Islet precursor cell (in vitro differentiated cells): ENCODE measurements around the gene STAT1.

Experiments
- DNase-seq: peaks from one replicate; pipeline ENCODE4 v3.0.0-alpha.2; 2018

The STAT1 gene

DNA sequence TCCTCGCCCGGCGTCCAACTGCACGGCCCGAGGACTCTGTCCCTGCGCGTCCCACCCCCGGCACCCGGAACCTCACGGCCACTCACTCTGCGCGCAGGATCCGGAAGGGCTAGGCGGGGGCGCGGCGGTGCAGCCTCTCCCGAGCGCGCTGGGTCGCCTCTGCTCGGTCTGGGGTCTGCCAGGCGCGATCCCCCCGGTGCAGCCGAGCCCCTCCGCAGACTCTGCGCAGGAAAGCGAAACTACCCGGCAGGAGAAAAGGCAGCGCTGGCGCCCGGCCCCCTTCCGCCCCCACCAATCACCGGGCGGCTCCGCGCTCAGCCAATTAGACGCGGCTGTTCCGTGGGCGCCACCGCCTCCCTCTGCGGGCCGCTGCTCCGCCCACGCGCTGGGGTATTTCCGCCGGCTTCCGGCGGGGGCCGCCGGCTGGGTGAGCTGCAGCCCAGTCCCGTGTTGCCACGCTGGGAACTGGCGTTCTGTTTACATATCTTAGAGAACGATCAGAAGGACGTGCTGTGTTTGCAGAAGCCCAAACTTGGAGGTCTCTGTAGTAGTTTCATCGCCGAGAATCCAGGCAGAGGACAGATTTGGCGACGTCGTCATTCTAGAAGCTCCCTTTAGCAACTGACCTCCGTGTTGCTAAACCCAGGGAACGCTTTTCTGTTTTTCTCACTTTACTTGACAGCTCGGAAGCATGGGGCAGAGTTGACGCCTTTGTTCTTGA, at the start of gene STAT1:
Gene STAT1 (minus strand): TSS at position 240 of the 721 bp plus-strand sequence. CDS start 4,168 bp downstream, outside the sequence.
- peak; percentile 96 for DNase-seq

- DNase-seq = no peak
Measured at GRCh38 chr2:191063584-191063983, 49.6 kb upstream of the STAT1 start.

DNA sequence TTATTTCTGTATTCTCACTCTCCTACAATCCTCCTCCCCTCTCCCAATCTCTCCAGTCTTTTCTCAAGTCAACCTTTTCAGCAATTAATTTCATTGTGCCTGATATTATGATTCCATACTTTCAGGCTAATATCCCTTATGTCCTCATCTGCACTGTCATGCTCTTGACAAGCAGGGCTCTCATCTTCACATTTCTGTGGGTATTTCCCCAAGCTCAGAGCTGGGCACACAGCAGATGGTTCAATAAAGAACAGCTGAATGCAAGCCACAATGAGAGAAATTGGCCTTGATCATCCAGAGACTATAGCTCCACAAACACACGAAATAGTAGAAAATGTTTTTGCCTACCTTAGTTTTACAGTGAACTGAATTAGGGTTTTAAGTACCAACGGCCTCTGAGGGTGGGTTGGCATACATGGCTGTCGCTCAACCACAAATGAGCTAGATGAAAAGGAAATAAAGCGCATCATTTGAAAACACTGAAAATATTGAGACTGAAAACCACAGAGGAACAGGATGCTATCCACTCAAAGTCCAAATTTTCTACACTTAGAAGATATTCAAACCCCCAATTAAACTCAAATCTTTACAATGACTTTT, 47.5 kb upstream of the STAT1 start:
- DNase-seq = no peak

- no peak for DNase-seq
Measured at GRCh38 chr2:191059308-191059707, 45.3 kb upstream of the STAT1 start.

DNA sequence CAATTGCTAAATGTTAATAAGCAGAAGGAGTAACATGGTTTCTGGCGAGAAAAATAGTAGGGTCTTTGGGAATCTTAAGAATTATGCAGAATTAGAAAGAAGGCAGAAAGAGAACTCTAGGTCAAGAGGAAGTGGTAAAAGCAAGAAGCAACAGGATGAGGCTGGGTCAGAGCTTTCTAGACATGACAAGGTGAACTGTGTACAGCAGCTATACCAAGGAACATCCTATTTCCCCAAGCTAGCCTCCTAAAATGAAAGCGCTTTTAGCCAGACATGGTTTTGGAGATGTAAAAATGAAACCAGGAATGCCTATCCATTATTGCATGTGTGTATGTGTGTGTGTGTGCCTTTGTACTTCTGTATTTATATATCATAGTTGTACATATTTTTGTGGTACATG, 42.3 kb upstream of the STAT1 start:
- DNase-seq = no peak

DNA sequence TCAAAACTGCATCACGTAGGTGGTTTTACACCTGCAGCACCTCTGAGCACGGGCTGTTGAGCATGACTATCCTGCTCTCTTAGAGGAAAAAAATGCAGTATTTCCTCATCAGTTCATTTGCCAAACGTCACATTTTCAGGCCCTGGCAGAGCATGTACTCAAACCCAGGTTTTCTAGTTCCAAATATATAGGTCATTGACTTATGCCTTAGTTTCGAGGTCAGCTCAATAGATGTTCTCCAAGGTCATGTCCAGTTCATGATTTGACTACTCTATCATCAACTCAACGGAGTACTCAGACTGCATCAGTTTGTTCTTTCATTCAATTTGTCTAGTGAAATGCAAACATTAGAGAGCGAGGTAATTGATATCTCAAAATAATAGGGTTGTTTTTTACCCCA, 39.3 kb upstream of the STAT1 start:
- DNase-seq = no peak

- no peak for DNase-seq
Measured at GRCh38 chr2:191051825-191052778, 38.1 kb upstream of the STAT1 start.

- DNase-seq = no peak
Measured at GRCh38 chr2:191051177-191051576, 37.2 kb upstream of the STAT1 start.

DNA sequence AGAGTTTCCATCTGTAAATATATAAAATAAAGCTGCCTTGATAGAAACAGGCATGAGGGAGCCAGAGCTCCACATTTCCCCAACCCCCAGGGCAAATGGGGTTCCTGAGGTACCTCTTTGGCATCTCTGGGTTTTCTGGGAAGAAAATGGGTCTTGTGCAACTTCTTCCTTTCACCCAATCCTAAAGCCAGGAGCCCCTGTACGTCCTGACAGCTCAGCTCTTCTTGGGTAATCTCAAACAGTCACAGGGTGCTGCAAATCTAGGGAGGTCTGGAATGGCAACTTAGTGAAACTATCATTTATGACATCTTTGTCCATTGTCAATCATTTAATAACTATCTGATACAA, 36.6 kb upstream of the STAT1 start:
- no peak for DNase-seq

- no peak for DNase-seq
Measured at GRCh38 chr2:191049728-191050639, 36.0 kb upstream of the STAT1 start.

- no peak for DNase-seq
Measured at GRCh38 chr2:191048073-191048472, 34.1 kb upstream of the STAT1 start.

- no peak for DNase-seq
Measured at GRCh38 chr2:191045141-191045540, 31.2 kb upstream of the STAT1 start.

- no peak for DNase-seq
Measured at GRCh38 chr2:191043438-191043837, 29.5 kb upstream of the STAT1 start.

DNA sequence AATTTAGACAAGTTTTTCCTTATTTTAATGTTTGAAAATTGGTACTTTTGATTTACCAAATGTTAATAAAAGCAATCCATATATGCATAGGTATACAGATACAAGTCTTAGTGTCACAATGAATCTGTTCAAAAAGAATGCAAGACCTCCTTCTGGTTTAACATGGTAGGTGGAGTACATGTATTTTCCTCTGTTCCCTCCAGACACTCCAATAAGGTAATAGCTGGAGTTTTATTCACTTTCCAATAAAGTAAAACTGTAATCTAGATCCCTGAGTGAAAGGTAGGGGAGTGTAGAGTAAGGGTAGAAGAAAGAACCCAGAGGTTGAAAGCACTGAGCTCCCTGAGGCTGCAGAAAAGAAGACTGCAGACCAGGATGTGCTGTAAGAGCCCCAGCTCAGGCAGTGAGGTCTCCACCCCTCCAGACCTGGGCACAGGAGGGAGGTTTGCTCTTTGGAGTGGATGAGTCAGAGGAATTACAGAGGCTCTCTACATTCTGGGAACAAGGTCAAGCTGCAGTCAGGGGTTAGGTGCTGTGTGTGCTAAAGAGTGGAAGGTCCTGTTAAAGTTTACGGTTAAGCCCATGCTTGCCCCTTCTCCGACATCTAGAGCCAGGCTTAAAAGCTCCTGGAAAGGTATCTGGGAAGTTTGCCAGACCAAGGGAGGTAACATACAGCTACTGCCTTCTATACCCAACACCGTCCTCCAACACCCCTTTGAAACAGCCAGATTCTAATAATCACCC, 27.6 kb upstream of the STAT1 start:
- DNase-seq = peak; percentile 95

GRCh38 chr2:191039616-191040015, 25.6 kb upstream of the STAT1 start:
- DNase-seq = no peak

GRCh38 chr2:191038741-191039140, 24.8 kb upstream of the STAT1 start:
- DNase-seq = no peak

GRCh38 chr2:191038241-191038725, 24.3 kb upstream of the STAT1 start:
- no peak for DNase-seq

DNA sequence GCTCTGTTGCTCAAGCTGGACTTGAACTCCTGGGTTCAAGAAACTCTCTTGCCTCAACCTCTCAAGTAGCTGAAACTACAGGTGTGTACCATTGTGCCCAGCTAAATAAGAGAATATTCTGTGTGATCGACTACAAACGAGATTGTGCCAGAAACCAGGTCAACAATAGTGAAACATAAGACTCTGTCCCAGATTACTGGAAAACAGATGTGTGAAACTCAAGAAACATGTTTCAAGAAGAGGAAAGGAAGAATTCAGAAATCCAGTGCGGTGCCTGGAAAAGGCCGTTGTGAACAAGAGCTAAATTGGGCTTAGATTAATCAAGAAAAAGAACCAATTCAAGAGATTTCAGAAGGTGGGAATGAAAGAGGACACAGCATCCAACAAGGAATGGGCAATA, 23.4 kb upstream of the STAT1 start:
- no peak for DNase-seq

- DNase-seq = no peak
Measured at GRCh38 chr2:191036363-191036762, 22.4 kb upstream of the STAT1 start.

GRCh38 chr2:191032588-191033429, 18.8 kb upstream of the STAT1 start:
- no peak for DNase-seq

DNA sequence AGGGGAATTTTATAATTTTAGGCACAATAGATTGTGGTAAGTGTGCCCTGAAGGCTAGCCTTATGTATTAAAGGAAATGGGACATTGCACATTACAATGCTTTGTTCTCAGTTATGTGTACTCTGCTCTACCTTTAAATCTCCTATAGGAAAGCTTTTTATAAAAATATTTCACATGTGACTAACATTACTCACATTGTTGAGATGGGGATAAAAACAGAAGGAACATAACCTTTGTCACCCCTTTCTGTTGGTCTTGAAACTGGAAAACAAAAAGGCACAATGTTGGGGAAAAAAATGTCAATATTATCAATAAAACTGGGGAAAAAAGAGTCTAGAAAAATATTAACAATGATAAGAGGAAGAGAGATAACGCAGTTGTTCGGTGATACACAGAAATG, 17.3 kb upstream of the STAT1 start:
- no peak for DNase-seq
